HG02970 (cell line): ENCODE data around the gene KDM5B.
"Not testable (repeated sequence)": the region's sequence is repeated elsewhere in the genome, so short reads cannot be mapped to it uniquely, and the experiment has no call there.

Experiments used
- ATAC-seq: cut with Tn5 transposase; IDR thresholded peaks from one replicate; pipeline ENCODE4 v1.9.1; 2021; ENCODE audit warnings: mild to moderate bottlenecking, moderate library complexity, moderate number of reproducible peaks; ENCODE audit not compliant: unreplicated experiment, low FRiP score

KDM5B gene

DNA sequence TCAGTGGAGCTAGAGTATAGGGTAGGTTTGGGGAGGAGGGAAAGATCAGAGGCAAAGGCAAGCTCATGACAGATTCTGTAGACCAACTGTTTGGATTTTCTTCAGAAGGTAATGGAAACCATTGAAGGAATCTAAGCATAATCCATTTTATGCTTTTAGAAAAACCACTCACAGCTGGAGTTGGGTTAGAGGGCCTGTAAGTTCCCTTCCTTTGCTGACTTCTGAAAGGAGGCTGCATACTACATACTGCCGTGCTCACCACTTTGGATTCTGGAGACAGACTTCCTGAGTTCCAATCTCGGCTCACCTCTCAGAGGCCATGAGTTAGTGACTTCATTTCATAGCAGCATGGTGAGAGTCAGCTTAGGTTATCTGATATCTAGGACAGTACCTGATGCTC is 91.6 kb downstream of the KDM5B start:
- ATAC-seq, result no peak

DNA sequence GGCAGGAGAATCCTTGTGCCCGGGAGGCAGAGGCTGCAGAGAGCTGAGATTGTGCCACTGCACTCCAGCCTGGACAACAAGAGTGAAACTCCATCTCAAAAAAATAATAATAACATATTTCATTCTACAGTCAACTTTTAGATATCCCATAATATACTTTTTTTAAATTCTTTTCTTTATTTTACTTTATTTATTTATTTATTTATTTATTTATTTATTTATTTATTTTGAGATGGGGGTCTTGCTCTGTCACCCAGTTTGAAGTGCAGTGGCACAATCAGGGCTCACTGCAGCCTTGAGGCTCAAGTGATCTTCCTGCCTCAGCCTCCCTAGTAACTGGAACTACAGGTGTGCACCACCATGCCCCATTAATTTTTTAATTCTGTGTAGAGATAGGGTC is 94.0 kb downstream of the KDM5B start:
- not testable (repeated sequence) for ATAC-seq

DNA sequence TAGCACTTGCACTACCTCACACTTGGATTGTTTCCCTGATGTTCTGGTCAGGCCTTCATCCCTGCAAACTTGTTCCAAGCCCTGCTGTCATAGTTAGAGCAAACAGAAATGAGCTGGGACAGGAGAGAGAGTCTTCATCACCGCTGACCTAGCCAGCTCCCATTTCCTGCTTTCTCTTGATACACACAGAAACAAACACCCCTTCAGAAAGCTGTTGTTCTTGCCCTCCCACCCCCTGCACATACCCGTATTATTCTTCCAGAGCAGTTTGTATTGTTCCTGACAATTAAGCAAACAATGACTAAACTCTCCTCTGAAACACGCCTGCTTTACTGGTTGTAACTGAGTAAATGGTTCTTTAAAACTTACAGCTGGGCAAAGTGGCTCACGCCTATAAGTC is 95.1 kb downstream of the KDM5B start:
- no peak for ATAC-seq

DNA sequence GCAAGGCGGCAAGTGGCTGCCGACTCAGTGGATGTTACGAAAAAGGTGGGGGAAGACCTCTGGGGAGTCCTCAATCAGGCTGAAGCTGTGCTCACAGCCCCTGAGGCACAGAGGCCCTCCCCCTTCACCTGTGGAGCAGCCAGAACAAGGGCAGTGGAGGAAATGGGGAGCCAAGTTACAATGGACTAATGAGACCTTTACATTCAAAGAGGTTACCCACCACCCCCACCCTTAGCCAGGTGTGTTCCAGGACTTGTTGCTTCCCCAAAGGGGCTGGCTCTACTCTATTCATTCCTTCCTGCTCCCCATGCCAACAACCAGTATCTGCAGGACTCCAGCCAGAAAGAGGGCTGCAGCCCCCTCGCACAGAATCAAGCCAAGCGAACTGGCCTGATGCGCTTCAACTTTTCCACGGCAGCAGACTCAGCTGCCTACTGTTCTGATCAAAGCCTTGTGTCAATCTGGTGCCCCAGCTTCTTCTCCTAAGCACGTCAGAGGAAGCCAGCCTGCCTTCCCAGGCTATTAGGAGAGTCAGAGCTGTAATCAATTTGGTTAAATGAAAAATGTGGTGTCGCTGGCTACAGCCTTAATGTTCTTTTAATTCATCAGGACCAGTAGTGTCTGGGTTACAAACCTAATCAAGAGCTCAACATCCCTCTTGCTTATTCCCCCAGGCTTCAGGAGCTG is 96.1 kb downstream of the KDM5B start:
- ATAC-seq, result no peak

DNA sequence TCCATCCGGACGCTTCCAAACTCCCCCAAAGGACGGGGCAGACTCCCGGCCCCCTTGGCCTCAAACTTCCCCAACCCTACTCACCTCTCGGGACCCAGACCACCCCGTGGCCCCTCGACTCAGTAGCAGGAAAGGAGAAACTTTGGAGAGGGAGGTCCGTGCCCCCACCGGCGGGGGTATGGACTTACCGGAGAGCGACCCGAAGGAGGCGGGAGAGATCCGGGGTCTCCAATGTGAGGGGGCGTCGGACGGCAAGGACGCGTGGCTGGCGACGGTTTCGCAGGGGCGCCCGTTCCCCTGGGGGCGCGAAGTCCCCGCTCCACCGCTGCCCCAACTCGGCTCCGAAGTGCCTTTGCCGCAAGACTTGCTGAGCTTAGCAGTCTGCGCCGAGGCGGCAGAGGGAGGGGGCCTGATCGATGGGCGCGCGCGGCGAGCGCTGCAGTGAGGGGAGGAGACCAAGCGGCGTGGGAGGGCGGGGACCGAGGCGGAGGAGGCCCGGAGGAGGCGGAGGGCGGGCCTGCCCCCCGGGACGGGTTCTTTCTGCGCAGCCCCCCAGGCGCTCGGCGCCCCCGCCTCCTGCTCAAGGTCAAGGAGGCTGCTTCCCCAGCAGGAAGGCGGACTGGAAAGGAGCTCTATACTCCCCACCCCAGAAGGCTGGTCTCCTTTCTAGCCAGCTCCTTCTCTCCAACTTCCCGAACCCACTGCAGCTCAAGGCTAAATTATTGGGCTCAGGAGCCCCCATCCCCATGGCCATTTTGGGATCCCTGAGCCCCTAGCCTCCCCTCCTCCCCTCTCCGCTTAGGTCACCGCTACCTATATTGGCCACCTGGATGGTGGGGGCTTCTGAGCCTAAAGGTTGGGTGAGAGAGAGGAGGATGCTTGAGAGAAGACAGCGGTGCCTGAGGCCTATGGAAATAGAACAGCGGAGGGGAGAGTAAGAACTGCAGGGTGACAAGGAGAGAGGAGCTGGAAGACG is 97.9 kb downstream of the KDM5B start, which contains the start of gene SYT2:
SYT2 (minus strand) TSS at position 385 of the 976 bp plus-strand sequence. CDS start 104,682 bp downstream, outside the sequence.
- no peak for ATAC-seq

DNA sequence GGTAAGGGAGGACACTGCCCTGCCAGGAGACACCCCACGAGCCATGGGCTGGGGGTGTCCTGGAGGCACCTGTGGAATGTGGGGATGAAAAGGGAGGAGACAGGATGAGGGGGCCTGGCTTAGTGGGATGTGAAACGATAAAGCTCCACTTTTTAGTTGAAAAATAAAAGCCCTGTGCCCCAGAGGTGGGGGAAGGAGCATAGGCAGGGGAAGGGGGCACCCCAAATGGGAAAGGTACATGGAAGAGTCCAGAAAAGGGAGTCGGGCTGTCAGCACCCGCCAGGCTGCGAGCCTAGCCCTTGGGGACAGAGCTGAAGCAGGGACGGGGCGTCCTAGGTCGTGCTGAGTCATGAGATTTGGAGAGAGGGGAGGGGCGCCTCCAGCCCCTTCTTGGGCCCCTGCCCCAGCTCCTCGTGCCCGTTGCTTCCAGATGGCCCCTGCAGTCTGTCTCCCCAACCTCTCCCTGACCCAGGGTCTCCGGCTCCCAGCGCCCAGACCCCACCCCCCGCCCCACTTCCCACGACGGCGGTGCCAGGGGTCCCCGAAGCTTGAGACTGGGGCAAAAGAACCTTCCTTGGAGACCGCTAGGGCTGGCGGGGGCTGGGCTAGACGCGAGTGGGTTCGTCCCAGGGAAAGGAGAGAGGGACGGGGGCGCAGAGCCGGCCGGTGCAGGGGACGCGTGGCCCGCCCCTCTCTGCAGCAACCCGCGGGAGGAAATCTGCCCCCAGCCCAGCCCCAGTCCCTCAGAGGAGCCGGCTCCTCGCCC is 98.8 kb downstream of the KDM5B start:
- no peak for ATAC-seq

DNA sequence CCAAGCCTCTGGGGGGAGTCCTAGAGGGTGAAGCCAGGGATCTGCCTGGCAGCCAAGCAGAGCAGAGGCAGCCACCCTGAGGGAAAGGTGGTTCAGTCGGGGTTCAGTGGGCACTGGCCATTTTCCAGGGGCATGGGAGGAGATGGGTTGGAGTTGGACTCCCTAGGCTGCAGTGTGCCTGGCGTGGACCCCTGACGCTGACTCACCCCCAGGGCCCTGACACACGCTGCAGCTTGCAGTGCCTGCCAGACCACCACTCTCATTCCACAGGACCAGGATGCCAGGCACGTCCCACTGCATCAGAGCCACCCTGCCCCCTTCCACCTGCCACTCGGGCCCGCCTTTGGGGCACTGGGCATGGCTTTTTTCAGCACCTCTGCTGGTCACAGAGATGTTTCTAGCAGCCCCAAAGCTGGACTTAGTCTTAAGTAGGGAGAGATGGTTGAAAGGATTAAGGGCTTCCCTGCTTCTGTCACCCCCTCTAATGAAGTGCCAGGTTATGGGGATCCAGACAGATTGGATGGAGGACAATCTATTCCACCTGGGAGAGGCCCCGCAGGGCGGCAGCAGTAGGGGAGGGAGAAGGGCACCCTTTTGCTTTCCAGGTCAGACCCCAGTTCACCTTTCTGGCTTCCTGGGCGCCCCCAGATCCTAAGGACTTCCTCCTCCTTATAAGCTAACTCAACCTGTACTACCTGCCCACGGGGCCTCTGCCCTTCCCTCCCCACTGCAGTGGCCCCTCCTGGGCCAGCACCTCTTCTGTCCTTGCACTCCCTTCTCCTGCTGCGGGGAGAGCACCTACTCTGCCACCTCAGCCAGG is 99.6 kb downstream of the KDM5B start:
- no peak for ATAC-seq

DNA sequence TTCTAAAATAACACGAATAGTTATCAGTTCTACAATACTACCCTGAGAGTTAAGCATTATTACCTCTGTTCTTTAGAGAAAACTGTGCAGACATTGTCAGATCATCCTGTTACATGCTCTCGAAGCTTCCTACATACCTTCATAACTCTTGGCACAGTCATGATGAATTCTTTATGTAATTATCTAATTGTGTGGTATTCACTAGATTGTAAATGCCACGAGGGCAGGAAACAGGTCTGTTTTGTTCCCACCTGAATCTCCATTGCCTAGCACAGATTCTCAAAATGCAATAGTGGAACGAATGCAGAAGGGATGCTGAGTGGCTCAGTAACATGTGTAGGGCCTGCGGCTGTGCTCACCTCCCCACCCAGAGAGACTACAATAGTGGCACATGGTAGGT is 101.4 kb downstream of the KDM5B start:
- ATAC-seq, result no peak

DNA sequence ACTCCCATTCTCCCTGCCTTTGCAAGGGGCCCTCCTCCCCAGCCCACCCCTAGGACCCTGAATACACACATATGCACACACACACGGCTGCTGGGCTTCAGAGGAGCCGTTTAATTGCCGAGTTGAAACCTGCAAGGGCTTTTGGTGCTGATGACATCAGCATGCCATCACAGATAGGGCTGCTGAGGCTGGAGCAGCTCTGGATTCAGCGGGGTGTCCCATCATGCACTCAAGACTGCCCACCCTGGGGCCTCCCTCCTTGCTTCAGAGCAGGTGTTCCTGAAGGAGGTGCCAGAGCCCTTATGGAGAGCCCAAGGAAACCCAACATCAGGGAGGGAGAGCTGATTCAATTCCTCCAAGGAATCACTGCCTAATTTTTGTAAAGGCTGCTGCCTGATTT is 103.6 kb downstream of the KDM5B start:
- no peak for ATAC-seq

DNA sequence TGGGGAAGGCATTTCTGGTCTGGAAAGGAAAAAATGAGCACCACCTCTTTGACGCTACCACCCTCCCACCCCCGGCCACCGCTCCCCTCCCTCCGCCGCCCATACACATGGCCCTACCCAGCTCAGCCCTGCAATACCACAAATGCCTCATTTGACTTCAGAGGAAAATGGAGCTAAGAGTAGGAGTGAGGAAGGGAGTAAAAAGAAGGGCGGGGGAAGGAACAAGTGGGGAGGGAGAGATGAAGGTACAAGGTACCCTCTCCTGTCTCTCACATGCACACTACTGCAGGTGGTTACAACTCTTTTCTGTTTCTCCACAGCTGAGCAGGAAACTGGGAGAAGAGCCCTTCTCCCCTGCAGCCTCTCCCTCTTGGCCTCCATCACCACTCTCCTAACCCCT is 105.0 kb downstream of the KDM5B start:
- no peak for ATAC-seq

DNA sequence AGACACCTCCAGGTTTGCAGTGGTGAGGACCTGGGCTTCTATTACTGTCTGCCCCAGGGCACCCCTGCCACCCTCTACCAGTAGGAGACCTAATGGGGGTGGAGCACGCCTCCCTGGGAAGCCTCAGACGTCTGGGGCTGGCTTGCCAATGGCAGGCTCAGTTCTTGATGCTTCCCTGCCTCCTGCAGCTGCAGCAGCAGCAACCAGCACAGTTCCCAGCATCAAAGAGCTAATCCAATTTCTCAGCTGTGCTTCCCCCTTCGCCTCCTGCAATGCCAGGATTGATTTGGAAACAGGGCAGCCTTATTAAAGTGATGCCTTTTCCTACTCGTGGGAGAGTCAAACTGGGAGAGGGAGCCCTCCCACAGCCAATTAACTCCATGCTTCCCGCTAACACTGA is 106.1 kb downstream of the KDM5B start:
- ATAC-seq, result no peak

DNA sequence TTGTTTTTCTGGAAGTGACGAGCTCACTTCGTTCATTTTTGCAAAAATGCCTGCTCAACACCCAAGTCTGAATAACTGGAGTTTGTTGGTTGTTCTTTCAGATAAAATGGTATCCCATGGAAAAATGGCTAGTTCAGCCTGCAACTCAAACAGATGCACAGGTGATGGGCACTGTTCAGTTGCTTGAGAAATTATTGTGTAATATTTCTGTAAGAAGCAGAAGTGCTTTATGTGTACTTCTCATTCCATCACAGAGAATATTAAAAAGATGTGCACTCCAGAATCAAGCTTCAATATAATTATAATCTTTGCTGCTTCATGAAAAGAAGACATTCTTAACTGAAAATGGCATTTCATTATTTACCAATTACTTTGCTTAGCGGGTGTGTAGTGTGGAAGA is 107.0 kb downstream of the KDM5B start:
- no peak for ATAC-seq

DNA sequence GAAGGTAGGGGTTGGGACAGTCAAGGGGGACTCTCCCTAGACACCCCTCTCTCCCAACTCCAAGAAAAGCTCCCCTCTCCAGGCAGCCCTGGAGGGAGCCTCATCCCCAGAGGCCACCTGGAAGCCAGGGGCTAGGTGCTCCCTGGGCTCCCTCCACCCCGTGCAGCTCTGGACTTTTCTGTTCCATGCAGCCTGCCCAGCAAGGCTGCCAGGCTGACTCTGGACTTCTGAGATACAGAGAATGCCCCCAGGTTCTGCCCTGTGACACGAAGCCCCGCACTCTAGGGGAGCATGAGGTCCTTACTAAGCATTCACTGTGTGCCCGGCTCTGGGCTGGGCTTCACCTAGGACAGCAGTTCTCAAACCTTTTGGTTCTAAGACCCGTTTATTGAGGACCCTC is 108.2 kb downstream of the KDM5B start:
- no peak for ATAC-seq

DNA sequence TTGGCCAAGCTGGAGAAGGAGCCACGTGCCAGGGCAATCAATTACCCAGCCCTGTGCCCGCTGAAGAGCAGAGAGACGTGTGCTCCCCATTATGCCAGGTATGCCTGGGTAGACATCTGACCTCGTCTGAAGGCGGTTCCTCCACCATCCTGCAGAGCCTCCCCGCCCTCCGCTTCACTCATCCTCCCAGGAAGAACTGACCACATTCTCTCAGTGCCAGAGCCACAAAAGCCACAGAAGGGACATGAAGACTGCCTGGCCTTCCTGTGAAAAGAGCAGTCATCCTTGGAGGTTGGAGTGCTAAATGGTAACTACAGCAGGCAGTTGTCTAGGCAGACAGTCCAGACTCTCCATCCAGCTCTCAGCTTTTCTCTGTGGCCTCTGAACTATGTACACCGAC is 109.9 kb downstream of the KDM5B start:
- ATAC-seq, result no peak

DNA sequence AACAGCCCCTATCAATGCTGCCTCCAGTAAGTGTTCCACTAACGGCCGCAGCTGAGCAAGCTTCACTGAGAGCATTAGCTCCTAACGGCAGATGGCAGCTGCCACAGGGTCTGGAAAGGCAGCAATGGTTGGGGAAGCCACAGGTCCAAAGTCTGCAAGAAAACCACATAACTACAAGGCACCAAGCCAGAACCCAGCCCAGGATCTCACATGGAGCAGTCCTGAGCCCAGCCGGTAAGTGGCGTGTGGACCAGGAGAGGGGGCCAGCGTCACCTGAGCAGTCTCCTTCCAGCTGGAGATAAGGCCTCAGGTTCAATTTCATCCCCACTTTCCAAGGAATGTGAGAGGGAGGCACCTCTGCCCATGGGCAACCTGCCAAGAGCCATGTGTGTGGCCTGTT is 111.2 kb downstream of the KDM5B start:
- no peak for ATAC-seq

DNA sequence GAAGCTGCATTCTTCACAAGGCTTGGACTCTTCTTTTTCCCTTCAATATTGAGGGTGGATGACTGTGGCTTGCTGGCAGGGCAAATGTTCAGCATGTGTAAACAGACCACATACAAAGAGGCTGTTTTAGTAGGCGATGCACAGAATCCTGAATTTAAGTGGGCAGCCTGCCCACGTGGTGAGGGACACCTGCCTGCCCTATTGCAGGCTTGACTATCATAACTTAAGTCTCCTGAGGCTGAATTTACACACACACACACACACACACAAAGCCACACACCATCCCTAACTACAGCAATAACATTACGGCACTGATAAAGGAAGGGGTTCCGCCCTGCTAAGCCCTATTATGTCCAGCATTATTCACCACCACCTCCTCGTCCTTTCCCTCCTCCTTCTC is 113.9 kb downstream of the KDM5B start:
- ATAC-seq, result no peak

DNA sequence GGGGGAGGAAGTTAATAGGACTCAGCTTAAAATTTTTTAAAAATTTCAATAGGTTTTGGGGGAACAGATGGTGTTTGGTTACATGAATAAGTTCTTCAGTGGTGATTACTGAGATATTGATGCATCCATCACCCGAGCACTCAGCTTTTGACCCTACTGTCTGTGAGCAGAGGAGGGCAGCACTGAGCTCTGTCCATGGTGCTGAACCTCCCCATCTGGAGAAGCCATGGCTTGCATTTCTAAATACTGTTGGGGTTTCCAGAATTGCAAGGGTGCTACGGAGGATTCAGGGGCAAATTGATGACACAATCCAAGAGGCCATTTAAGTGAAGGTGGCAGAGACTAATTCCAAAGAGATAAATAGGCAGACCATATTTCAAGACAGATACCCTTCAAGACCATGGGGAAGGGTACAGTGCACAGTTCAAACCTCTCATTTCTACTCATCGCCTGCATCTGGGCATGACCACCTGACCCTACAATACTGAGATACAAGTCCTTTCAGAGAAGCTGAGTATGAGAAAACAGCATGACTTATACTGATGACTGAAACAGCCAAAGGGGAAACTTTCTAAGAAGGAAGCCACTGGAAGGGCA is 115.2 kb downstream of the KDM5B start:
- ATAC-seq, result no peak

DNA sequence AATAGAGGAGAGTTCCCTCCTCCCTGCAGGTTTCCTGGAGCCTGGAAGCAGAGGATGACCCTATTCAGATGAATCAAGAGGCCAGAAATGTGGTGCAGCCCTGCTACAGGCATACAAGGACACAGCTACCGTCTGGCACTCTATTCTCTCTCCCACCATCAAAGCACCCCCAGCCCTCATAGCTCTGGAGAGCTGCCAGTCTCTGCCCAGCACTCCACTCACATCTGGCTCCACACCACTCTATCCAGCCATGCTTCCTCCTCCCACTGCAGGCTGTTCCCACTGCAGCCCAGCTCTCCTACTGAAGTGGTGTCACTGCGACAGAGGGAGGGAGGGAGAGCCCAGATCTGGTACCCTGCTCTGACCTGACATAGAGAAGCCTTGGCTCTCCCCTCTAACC is 116.4 kb downstream of the KDM5B start:
- no peak for ATAC-seq

DNA sequence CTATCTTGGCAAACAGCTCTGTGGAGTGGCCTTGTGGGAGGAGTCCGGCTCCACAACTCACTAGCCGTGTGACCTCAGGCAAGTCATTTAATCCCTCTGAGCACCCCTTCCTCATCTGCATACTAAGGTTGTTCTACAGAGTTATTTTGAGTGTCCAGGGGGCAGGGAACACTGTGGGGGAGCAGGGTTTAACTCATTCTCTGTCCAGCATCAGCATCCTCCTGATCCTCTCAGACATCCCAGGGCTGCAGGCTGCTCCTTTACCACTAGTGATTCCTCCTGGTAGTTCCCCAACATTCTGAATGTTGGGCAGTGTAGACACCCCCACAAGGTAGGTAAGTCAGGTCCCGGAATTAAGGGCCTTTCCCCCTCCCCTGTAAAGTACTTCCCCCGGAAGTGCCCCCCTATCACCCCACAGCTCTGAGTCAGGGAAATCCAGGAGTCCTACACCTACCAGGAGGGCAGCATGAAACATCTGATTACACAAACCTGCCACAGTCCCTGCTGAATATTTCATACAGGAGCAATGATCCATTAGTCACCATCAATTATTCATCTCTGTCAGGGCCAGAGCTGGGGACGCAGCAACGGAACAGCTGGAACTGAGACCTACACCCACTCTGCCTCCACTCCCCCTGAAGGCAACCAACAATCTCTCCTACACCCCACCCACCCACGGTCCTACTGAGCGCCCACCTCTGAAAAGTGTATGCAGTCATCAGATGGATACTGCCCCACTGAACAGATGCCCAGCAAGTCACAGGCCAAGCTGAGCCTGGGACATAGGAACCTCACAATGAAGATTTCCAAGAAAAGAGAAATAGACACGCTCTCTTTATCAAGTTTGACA is 118.5 kb downstream of the KDM5B start:
- no peak for ATAC-seq
